ENCODE data around the gene TICAM2.

- TF ChIP-seq, protein P1, sequence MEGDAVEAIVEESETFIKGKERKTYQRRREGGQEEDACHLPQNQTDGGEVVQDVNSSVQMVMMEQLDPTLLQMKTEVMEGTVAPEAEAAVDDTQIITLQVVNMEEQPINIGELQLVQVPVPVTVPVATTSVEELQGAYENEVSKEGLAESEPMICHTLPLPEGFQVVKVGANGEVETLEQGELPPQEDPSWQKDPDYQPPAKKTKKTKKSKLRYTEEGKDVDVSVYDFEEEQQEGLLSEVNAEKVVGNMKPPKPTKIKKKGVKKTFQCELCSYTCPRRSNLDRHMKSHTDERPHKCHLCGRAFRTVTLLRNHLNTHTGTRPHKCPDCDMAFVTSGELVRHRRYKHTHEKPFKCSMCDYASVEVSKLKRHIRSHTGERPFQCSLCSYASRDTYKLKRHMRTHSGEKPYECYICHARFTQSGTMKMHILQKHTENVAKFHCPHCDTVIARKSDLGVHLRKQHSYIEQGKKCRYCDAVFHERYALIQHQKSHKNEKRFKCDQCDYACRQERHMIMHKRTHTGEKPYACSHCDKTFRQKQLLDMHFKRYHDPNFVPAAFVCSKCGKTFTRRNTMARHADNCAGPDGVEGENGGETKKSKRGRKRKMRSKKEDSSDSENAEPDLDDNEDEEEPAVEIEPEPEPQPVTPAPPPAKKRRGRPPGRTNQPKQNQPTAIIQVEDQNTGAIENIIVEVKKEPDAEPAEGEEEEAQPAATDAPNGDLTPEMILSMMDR (IDR thresholded peaks at IDR 0.05 in 8 of 11, conservative IDR thresholded peaks at IDR 0.05 in 3 of 11): no peak
- no peak for TF ChIP-seq POLR2A (IDR thresholded peaks at IDR 0.05)
- no peak for TF ChIP-seq POLR2AphosphoS5 (IDR thresholded peaks at IDR 0.05)
Observed at GRCh38 chr5:115578657-115579056, 23.6 kb downstream of the TICAM2 start.

Measured in spleen (tissue), 7 donors.